Cardiac septum (tissue), 1 donor: ENCODE data around the gene MCM7. TPM values are rescaled to one million over a fixed set of nuclear protein-coding genes. Genes with fewer than 3 reads are reported as not detected.

Experiments
- DNase-seq: peaks from one replicate; pipeline ENCODE4 v3.0.0-alpha.2; 2020; ENCODE audit warnings: low spot score
- intact Hi-C: fragments of 100-400 bp; cut with DNase I; formaldehyde crosslinking; loops from one replicate; pipeline ENCODE4 v1.14.0; 2022
- total RNA-seq: library from RNA; stranded (reverse); fragmentation: NEBNext Ultra II Directional; extraction: Animal tissue kit (Norgen Biotek cat#: 25700); gene quantifications from one replicate; pipeline ENCODE4 v1.2.1, GENCODE V29; 2021
- donor health status: DM: no; HTN: no; CAD: no.

Gene MCM7
- total RNA-seq, 1 donor from 2014 or later, result 20.5 TPM

GRCh38 chr7:100102950-100103840, 2.0 kb upstream of the MCM7 start:
- DNase-seq, result no peak
- intact Hi-C loops, result no loop called here

GRCh38 chr7:100100420-100101015, 679 bp downstream of the MCM7 start:
- intact Hi-C loops, result loop anchor here (1.0 to 2.0 kb wide), 2 partner anchors 19 to 26 kb away; partner anchors contain the start of genes CNPY4, MBLAC1 and TAF6
- DNase-seq, result peak; percentile 95

DNA sequence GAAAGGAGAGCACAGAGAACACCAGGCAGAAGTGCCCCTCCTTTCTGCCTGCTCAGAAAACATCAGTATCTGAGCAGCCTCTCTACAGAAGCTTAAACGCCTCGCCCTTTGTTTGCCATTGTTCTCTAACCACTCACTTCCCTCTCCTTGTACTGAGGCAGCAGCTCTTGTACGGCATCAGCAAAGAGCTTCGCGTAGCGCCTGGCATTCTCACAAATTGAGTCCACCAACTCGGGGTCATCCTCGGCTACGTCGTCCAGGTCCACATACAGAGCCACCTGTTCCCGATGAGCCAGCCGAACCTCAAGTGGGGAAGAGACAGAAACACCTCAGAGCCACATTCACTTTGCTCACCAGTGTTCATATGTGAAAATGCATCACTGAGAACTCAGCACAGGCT, 1.7 kb downstream of the MCM7 start:
- no peak for DNase-seq
- intact Hi-C loops, result no loop called here

- intact Hi-C loops, result no loop called here
- no peak for DNase-seq
Measured at GRCh38 chr7:100098913-100099312, 2.3 kb downstream of the MCM7 start.

DNA sequence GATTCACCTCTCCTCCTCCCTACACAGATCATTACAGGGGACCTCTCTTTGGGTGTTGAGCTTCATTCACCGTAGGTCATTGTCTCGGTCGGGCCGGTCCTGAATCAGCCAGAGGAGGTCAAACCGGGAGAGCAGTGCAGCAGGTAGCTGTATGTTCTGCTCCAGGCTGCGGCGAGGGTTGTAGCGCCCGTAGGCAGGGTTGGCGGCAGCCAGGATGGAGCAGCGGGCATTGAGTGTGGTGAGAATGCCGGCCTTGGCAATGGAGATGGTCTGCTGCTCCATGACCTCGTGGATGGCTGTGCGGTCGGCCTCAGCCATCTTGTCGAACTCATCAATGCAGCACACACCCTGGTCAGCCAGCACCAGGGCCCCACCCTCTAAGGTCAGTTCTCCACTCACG, 5.5 kb downstream of the MCM7 start:
- no peak for DNase-seq
- intact Hi-C loops, result no loop called here

GRCh38 chr7:100095289-100095688, 5.9 kb downstream of the MCM7 start:
- intact Hi-C loops, result no loop called here
- DNase-seq, result no peak

DNA sequence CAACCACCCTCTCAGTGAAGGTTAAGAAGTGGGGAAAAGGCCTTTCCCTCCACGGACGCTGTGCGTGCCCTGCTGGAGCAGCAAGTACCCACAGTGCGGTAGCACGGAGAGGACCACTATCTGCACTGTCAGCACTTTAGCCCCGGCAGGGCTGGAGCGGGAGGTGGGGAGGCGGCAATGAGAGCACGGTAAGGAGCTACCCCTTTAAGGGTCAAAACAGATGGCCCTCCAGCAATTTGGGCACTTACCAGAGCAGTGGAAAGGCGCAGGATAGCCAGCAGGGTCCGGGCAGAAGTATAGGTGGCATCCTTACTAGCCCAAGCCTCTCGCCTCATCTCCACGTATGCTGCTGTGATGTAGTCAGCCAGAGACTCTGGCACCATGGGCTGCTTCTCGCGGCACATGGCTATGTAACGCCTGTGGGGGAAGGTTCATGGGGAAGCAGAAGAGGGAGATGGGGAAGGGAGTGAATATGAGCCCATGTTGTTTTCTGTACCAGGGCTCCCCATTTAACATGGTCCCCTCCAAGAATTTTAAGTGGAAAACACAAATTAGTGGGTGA, 7.2 kb downstream of the MCM7 start:
- no peak for DNase-seq
- intact Hi-C loops, result no loop called here

DNA sequence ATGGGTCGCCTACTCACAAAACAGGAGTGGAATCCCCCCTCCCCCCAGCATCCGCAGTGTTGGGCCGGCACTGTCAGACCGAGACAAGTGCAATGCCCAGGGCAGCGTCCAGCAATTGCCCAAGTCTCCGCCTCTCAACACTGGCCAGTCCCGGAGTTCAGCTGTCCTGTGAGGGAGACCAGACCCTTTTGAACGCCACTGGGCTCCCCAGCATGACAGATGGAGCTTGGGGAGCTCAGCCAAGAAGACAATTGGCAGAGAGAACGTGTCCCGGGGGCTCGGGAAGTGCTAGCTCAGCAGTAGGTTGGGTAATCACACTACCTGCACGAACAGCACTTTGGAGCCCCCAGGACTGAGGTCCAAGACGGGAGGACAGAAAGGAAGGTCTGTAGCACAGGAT, 7.7 kb downstream of the MCM7 start:
- intact Hi-C loops, result no loop called here
- DNase-seq, result no peak

GRCh38 chr7:100093054-100093453, 8.1 kb downstream of the MCM7 start:
- intact Hi-C loops, result no loop called here
- DNase-seq, result no peak

GRCh38 chr7:100091411-100092181, 9.6 kb downstream of the MCM7 start:
- DNase-seq, result no peak
- intact Hi-C loops, result no loop called here

DNA sequence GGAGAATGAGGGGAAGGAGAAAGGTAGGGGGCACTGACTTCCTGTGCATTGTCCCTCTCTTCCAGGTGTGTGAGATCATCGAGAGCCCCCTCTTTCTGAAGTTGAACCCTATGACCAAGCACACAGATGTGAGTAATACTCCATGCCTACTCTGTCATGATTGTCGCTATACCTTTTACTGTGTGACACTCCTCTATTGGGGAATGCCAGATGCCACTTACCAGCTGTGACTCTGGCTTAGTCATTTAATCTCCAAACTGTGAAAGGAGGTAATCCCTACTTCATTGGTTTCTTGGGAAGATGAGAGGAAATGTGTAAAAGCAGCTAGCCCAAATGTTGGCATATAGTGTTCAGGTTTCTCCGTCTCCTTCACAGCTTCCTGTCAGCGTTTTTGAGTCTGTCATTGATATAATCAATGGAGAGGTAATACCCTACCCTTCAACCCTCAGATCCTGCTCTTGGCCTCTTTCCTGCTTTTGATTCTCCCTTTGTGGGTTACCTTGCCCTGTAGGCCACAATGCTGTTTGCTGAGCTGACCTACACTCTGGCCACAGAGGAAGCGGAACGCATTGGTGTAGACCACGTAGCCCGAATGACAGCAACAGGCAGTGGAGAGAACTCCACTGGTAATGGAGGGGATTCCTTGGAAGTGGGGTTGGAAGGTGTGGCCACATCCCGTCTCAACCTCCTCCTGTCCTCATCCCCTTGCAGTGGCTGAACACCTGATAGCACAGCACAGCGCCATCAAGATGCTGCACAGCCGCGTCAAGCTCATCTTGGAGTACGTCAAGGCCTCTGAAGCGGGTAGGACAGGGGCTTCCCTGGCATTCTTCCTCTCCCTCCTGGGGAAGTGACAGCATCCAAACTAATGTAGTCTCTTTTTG, 10.4 kb downstream of the MCM7 start:
- DNase-seq, result no peak
- intact Hi-C loops, result no loop called here

- intact Hi-C loops, result loop anchor here (5.0 to 10.0 kb wide), 2 partner anchors 38 to 175 kb away; partner anchors contain the start of genes MBLAC1 and TRIM4
- DNase-seq, result no peak
Measured at GRCh38 chr7:100089458-100090196, 11.6 kb downstream of the MCM7 start.

DNA sequence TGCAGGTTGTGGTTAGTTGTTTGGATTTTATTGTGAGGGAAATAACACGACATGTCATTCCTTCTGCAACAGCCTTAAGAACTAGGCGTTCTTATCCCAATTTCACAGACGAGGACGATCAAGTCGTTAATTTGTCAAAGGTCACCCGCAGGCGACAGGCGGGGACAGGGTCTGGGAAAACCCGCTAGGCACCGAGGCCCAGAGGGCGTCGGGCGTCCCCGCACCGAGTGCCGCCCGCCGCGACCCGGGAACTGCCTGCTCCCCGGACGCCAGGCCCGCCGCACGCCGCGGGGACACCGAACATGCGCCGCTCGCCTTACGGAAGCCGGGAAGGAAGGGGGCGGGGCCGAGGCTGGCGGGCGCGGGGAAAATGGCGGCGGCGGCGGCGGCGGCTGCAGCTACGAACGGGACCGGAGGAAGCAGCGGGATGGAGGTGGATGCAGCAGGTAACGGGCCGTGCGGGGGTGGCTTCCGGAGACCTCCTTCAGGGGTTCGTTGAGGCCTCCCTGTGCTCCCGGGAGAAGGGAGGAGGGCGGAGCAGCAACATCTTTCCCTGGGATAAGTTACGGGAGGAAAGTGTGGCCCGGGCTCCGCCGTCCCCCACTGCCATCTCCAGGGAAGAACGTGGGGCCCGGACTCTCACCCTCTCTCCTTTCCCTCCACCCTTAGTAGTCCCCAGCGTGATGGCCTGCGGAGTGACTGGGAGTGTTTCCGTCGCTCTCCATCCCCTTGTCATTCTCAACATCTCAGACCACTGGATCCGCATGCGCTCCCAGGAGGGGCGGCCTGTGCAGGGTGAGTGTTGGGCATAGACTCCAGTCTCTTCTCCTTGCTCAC, 12.4 kb downstream of the MCM7 start, which contains the start of gene COPS6:
Gene COPS6, plus strand, starts transcription at position 349 of the 837 bp plus-strand sequence. Its CDS starts 22 bp downstream, at position 371.
- intact Hi-C loops, result loop anchor here (5.0 to 10.0 kb wide), 2 partner anchors 38 to 174 kb away; partner anchors contain the start of genes MBLAC1 and TRIM4
- DNase-seq, result peak; percentile 92

- intact Hi-C loops, result loop anchor here (5.0 to 10.0 kb wide), 2 partner anchors 39 to 173 kb away; partner anchors contain the start of genes MBLAC1 and TRIM4
- DNase-seq, result no peak
Measured at GRCh38 chr7:100088095-100088620, 13.0 kb downstream of the MCM7 start.

DNA sequence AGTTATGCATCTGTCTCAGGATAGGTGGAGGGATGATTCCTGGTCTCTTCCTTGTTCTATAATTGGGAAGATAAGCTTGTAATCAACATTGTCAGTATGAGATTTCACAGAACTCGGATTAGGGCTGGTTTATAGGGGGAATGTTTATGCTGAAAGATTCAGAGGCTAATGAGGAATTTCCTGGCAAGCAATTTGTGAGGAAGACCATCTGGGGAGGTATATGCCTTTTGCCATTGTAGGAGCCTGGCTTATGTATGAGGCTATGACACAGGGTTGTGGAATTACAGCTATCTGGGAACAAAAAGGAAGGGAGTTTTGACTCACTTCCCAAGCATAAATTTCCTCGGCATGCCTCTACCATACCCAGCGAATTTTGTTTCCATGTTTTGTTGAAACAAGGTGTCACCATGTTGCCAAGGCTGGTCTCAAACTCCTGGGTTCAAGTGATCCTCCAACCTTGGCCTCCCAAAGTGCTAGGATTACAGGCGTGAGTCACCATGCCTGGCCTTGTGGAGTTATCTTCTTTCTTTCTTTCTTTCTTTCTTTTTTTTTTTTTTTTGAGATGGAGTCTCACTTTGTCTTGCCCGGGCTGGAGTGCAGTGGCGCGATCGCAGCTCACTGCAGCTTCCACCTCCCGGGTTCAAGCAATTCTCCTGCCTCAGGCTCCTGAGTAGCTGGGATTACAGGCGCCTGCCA, 14.0 kb downstream of the MCM7 start:
- intact Hi-C loops, result loop anchor here (5.0 to 10.0 kb wide), 2 partner anchors 40 to 172 kb away; partner anchors contain the start of genes MBLAC1 and TRIM4
- no peak for DNase-seq

DNA sequence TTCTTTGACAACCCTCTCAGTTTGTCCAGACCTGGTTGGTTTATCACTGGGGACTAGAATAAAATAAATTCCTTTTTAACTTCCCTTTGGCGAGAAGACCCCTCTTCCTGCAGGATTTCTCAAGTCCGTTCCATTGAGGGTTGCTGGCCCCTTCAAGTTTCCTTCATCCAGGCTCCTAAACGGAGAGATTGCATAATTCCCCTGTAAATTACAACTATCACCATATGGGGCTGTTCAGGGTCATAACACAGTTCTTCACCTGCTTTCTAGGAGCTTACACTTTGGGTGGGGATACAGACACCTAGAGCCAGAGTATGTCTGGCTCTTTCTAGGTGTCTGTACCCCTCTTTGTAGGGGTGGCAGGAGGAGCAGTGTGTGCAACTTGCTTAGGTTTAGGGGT, 15.7 kb downstream of the MCM7 start:
- no peak for DNase-seq
- intact Hi-C loops, result loop anchor here (5.0 to 10.0 kb wide), 2 partner anchors 42 to 171 kb away; partner anchors contain the start of genes MBLAC1 and TRIM4
